Thoracic aorta (tissue), 2 donors: ENCODE data around the gene PCNT. TPM values are rescaled to one million over a fixed set of nuclear protein-coding genes. Genes with fewer than 3 reads are reported as not detected.

Source experiments
- ATAC-seq: fragments of 150-250 bp; one replicate; pipeline ENCODE4 v1.8.0; 2017; ENCODE audit warnings: low read depth; ENCODE audit not compliant: insufficient number of reproducible peaks, low FRiP score
- DNase-seq: peaks from one replicate; pipeline ENCODE4 v3.0.0-alpha.2; 2020; ENCODE audit warnings: low spot score
- H3K27ac ChIP-seq, 2 donors: fragments of 200-600 bp; sonication (generic); 1 replicate in 1 of 2; 2 replicates in 1 of 2; pipeline ENCODE4 v1.5.1; 2016; ENCODE audit warnings: mild to moderate bottlenecking in 2 of 2, moderate library complexity in 2 of 2
- H3K27me3 ChIP-seq: fragments of 200-600 bp; sonication (generic); replicated peaks from 2 replicates; pipeline ENCODE4 v1.6.0; 2016; ENCODE audit warnings: mild to moderate bottlenecking; ENCODE audit not compliant: insufficient read depth
- H3K36me3 ChIP-seq: fragments of 200-600 bp; sonication (generic); one replicate; pipeline ENCODE4 v1.5.1; 2016
- H3K4me1 ChIP-seq, 2 donors: fragments of 200-600 bp; sonication (generic); 1 replicate in 1 of 2; 2 replicates in 1 of 2; pipeline versions ENCODE4 v1.5.1 to v1.6.0; 2016; ENCODE audit warnings: low read depth in 2 of 2, mild to moderate bottlenecking in 1 of 2; ENCODE audit not compliant: control insufficient read depth in 1 of 2
- H3K4me3 ChIP-seq: fragments of 200-600 bp; sonication (generic); 2 replicates; pipeline ENCODE4 v1.5.1; 2016; ENCODE audit warnings: mild to moderate bottlenecking
- H3K9me3 ChIP-seq: fragments of 200-600 bp; sonication (generic); 2 replicates; pipeline ENCODE4 v1.5.1; 2016
- CTCF ChIP-seq: fragments of 200-600 bp; sonication (generic); IDR thresholded peaks from one replicate; pipeline ENCODE4 v1.5.1; 2019; ENCODE audit warnings: antibody characterized with exemption
- total RNA-seq, 2 donors: library from RNA; depleted of rRNA; stranded (reverse); fragments of >200 nt; gene quantifications; one replicate each; pipeline versions ENCODE4 v1.1.0 to v1.2.3, GENCODE V29; 2016

The PCNT gene
- total RNA-seq, 2 donors from 2014 or later: 46.8 to 51.4 TPM

- Histone ChIP-seq H3K9me3 (no peaks in the 10 kb centered on the region), H3K27me3 (no peaks in the 10 kb centered on the region), H3K4me1 (no peaks in the 10 kb centered on the region), H3K4me3 (no peak overlapping the region), H3K36me3 (peaks cover 65% of the 10 kb centered on the region), H3K27ac (no peak overlapping the region)
- no peak for TF ChIP-seq CTCF
- no peak for DNase-seq
- ATAC-seq: no peak
These were observed 114.3 kb downstream of the PCNT start for GRCh38 chr21:46438241-46438640.

GRCh38 chr21:46439906-46440305 is 116.0 kb downstream of the PCNT start:
- Histone ChIP-seq H3K36me3 (peaks cover 58% of the 10 kb centered on the region), H3K27me3 (no peaks in the 10 kb centered on the region), H3K4me1 (no peaks in the 10 kb centered on the region), H3K9me3 (no peaks in the 10 kb centered on the region), H3K4me3 (no peak overlapping the region), H3K27ac (no peak overlapping the region)
- ATAC-seq (no peak), DNase-seq (no peak)
- TF ChIP-seq CTCF: no peak

GRCh38 chr21:46441331-46441730 is 117.4 kb downstream of the PCNT start:
- H3K27me3 ChIP-seq: no peaks in the 10 kb centered on the region
- no peaks in the 10 kb centered on the region for H3K4me1 ChIP-seq
- DNase-seq: no peak
- H3K27ac ChIP-seq: no peak overlapping the region
- H3K36me3 ChIP-seq: peaks cover 50% of the 10 kb centered on the region
- no peaks in the 10 kb centered on the region for H3K9me3 ChIP-seq
- no peak for ATAC-seq
- no peak for TF ChIP-seq CTCF
- H3K4me3 ChIP-seq: no peak overlapping the region

GRCh38 chr21:46441961-46442498 is 118.1 kb downstream of the PCNT start:
- TF ChIP-seq CTCF: no peak

GRCh38 chr21:46442938-46443337 is 119.0 kb downstream of the PCNT start:
- Histone ChIP-seq H3K4me3 (no peak overlapping the region), H3K27me3 (no peaks in the 10 kb centered on the region), H3K4me1 (no peaks in the 10 kb centered on the region), H3K36me3 (peaks cover 39% of the 10 kb centered on the region), H3K9me3 (no peaks in the 10 kb centered on the region), H3K27ac (no peak overlapping the region)
- no peak for TF ChIP-seq CTCF
- no peak for ATAC-seq
- DNase-seq: no peak

More at GRCh38 chr21:46441961-46442498, 118.1 kb downstream of the PCNT start:
- H3K4me1 ChIP-seq: no peaks in the 10 kb centered on the region
- no peak overlapping the region for H3K27ac ChIP-seq
- ATAC-seq (no peak), DNase-seq (no peak)
- no peaks in the 10 kb centered on the region for H3K27me3 ChIP-seq
- no peak overlapping the region for H3K4me3 ChIP-seq
- H3K36me3 ChIP-seq: peaks cover 47% of the 10 kb centered on the region
- no peaks in the 10 kb centered on the region for H3K9me3 ChIP-seq
